Measurements from ENCODE around the gene RNF225. TPM values are rescaled to one million over a fixed set of nuclear protein-coding genes. Genes with fewer than 3 reads are reported as not detected.

Gene RNF225
- total and polyA plus RNA-seq, 9 of the 15 experiments (the other 6 are each of a cell fraction or from before 2014, with no cell fraction given): 0.33 TPM; not detected in 8

GRCh38 chr19:58400916-58401839 lies 5.7 kb downstream of the RNF225 start (continued):
- TF ChIP-seq CUX1 (CRISPR knock-in tag; IDR thresholded peaks at IDR 0.05) (no peak), EP400 (IDR thresholded peaks at IDR 0.05) (peak; percentile 71), CBX3 (IDR thresholded peaks at IDR 0.05; ENCODE audit: borderline replicate concordance in 1 of 2, low read length in 2 of 2) (peak in 1 of 2 experiments; percentile 52; a peak in 1 of 3 replicates), STAT5A (IDR thresholded peaks at IDR 0.05; ENCODE audit: borderline replicate concordance, low read length) (no peak), ETV5 (CRISPR knock-in tag; IDR thresholded peaks at IDR 0.05; ENCODE audit: low read depth) (no peak), ZNF764 (CRISPR knock-in tag; IDR thresholded peaks at IDR 0.05; ENCODE audit: low read depth) (no peak), UBTF (IDR thresholded peaks at IDR 0.05; ENCODE audit: borderline replicate concordance in 1 of 2, low read depth in 2 of 2, low read length in 2 of 2) (no peak), ILK (tag; IDR thresholded peaks at IDR 0.05; ENCODE audit: borderline replicate concordance, low read depth) (no peak), TRIM28 (IDR thresholded peaks at IDR 0.05) (no peak), ZNF668 (CRISPR knock-in tag; IDR thresholded peaks at IDR 0.05) (no peak), NKRF (IDR thresholded peaks at IDR 0.05; ENCODE audit: borderline replicate concordance) (peak; percentile 62; the same call in 1 of the 2 replicates), BCOR (IDR thresholded peaks at IDR 0.05) (peak; percentile 82), MEIS2 (IDR thresholded peaks at IDR 0.05; ENCODE audit: partially characterized antibody) (peak; percentile 61), CGGBP1 (CRISPR knock-in tag; IDR thresholded peaks at IDR 0.05) (no peak), TFE3 (CRISPR knock-in tag; IDR thresholded peaks at IDR 0.05) (no peak)
